Heart left ventricle (tissue), 13 donors: Measurements from ENCODE around the gene TSPAN15.

Source experiments
- CTCF ChIP-seq, 12 donors: fragments of 200-600 bp; sonication (generic) in 4 of 12; IDR thresholded peaks; one replicate each; pipeline versions ENCODE4 v1.5.0 to v1.8.0; 2018 to 2022; ENCODE audit warnings: antibody characterized with exemption in 12 of 12, mild to moderate bottlenecking in 5 of 12
- POLR2A ChIP-seq, 2 donors: fragments of 450-650 bp; IDR thresholded peaks; one replicate each; pipeline ENCODE4 v1.6.1; 2017; ENCODE audit warnings: antibody characterized with exemption in 2 of 2, mild to moderate bottlenecking in 2 of 2, moderate library complexity in 2 of 2
- donor health status: ischemic (EF 13 %, LVEDD 7.1; RV severe dilation, severe dysfunction).
- donor health status: DM: no; HTN: yes; CAD: no.
- donor health status: DM: no; HTN: no; CAD: no.
- donor health status: ischemic (EF 25% LVEDD 6.9; RV normal size, moderate dysfunction).
- donor health status: ischemic (EF 25% LVEDD 5.7; RV mildly dilated, moderate dysfunction).
- donor health status: ischemic (EF 35%, LVEDD 5.7; RV mildly dilated, moderate dysfunction).
- donor health status: nonischemic (EF 11% LVEDD 7.7; RV severe dilation, severe dysfunction).
- donor health status: DM: yes; HTN: yes; CAD: no.
- donor health status: PGD.
- donor health status: ischemic (EF 29% LVEDD 5.4; RV normal size, mild dysfunction).
- donor health status: nonischemic (EF 23%, LVEDD 6.1; RV moderate dilation, normal function).

DNA sequence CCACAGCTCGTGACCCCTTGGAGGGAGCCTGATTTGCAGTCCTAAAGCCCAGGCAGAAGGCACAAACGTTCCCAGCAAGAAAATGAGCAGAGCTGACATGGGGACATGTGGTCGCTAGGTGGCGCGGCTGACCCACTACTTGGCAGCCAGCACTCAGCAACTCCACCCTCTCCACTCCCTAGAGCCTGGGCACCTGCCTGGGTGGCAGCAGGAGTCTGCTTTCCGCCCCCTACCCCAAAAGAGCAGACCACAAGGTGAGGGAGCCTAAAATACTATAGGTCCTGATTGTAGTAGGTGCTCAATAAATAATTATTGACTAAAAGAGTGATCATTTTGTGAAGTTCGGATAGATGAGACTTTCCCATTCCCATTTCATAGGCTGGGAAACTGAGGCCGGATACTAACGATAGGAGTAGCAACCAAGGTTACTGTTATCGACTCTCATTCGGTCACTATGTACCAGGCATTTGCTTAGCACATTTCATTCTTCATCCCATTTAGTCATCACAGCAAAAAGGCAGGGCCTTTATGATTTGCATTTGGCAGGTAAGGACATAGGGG, 64.5 kb downstream of the TSPAN15 start:
- TF ChIP-seq POLR2A (IDR thresholded peaks at IDR 0.05) (no peak), CTCF (IDR thresholded peaks at IDR 0.05) (peak; percentile 52 to 87 (median 64))
